HEK293 (cell line): Measurements from ENCODE around the gene ANKRD35.
A peak's percentile ranks its signal among the peaks of the same experiment; 100 is the strongest.

Experiments used
- CTCF ChIA-PET: fragments of 350-600 bp; formaldehyde crosslinking; extraction: SDS; loops from one replicate; lab custom pipeline; 2021; ENCODE audit warnings: antibody characterized with exemption; lab: Yijun Ruan, JAX
- POLR2A ChIA-PET: fragments of 300-600 bp; formaldehyde crosslinking; extraction: SDS; loops from one replicate; lab custom pipeline; 2020; ENCODE audit warnings: antibody characterized with exemption, inconsistent platforms; lab: Yijun Ruan, JAX
- H3K27ac ChIP-seq: fragments of 200-500 bp; sonication (Bioruptor generic); 2 replicates; pipeline ENCODE4 v1.5.1; 2014; ENCODE audit warnings: low read depth, low read length, control low read depth, inconsistent platforms; ENCODE audit errors: extremely low read depth
- H3K36me3 ChIP-seq, 2 experiments: fragments of 200-500 bp in 1 of 2; sonication (Bioruptor generic) in 1 of 2; 1 replicate in 1 of 2; 2 replicates in 1 of 2; pipeline ENCODE4 v1.5.1; 2014 to 2017; ENCODE audit warnings: inconsistent platforms in 2 of 2, low read length in 2 of 2; ENCODE audit not compliant: control insufficient read depth in 2 of 2, insufficient read depth in 1 of 2
- H3K4me1 ChIP-seq: fragments of 200-500 bp; sonication (Bioruptor generic); 2 replicates; pipeline ENCODE4 v1.5.1; 2014; ENCODE audit warnings: mild to moderate bottlenecking, low read length, inconsistent platforms; ENCODE audit not compliant: control insufficient read depth, insufficient read depth
- H3K4me3 ChIP-seq: 2 replicates; pipeline ENCODE4 v1.5.1; 2011; ENCODE audit warnings: low read depth, mild to moderate bottlenecking, control low read depth, low read length, moderate library complexity
- H3K9me3 ChIP-seq: fragments of 200-500 bp; sonication (Bioruptor generic); 2 replicates; pipeline ENCODE4 v1.5.1; 2014; ENCODE audit warnings: low read depth, low read length, inconsistent platforms; ENCODE audit not compliant: control insufficient read depth, insufficient read depth
- BCL11A ChIP-seq: fragments of 450-650 bp; formaldehyde crosslinking; IDR thresholded peaks from 2 replicates; pipeline ENCODE4 v1.5.1; 2016; ENCODE audit warnings: low read depth, missing biosample characterization, missing genetic modification characterization
- SP2 ChIP-seq: fragments of 450-650 bp; formaldehyde crosslinking; IDR thresholded peaks from 2 replicates; pipeline ENCODE4 v1.5.1; 2016; ENCODE audit warnings: missing biosample characterization, missing genetic modification characterization
- YY2 ChIP-seq: fragments of 450-650 bp; formaldehyde crosslinking; IDR thresholded peaks from 2 replicates; pipeline ENCODE4 v1.5.1; 2016; ENCODE audit warnings: missing biosample characterization, missing genetic modification characterization
- ZFP3 ChIP-seq: fragments of 450-650 bp; formaldehyde crosslinking; IDR thresholded peaks from 2 replicates; pipeline ENCODE4 v1.5.1; 2016; ENCODE audit warnings: low read depth, missing biosample characterization, missing genetic modification characterization
- ZNF10 ChIP-seq: fragments of 450-650 bp; formaldehyde crosslinking; IDR thresholded peaks from 2 replicates; pipeline ENCODE4 v1.5.1; 2017; ENCODE audit warnings: missing biosample characterization, missing genetic modification characterization
- ZNF112 ChIP-seq: fragments of 450-650 bp; formaldehyde crosslinking; IDR thresholded peaks from 2 replicates; pipeline ENCODE4 v1.5.0; 2017; ENCODE audit warnings: missing biosample characterization, missing genetic modification characterization
- ZNF133 ChIP-seq: fragments of 450-650 bp; formaldehyde crosslinking; IDR thresholded peaks from 2 replicates; pipeline ENCODE4 v1.5.1; 2016; ENCODE audit warnings: missing biosample characterization, missing genetic modification characterization
- ZNF16 ChIP-seq: fragments of 450-650 bp; formaldehyde crosslinking; IDR thresholded peaks from 2 replicates; pipeline ENCODE4 v1.5.1; 2016; ENCODE audit warnings: low read depth, missing biosample characterization, missing genetic modification characterization
- ZNF843 ChIP-seq: fragments of 450-650 bp; formaldehyde crosslinking; IDR thresholded peaks from 2 replicates; pipeline ENCODE4 v1.5.1; 2016; ENCODE audit warnings: missing biosample characterization, missing genetic modification characterization
- TF ChIP-seq, protein P1 (sequence below): fragments of 450-650 bp; formaldehyde crosslinking; IDR thresholded peaks from 2 replicates; pipeline ENCODE4 v1.5.1; 2016; ENCODE audit warnings: missing biosample characterization, missing genetic modification characterization
- TF ChIP-seq, protein P2 (sequence below): fragments of 450-650 bp; formaldehyde crosslinking; IDR thresholded peaks from 2 replicates; pipeline ENCODE4 v1.5.1; 2016; ENCODE audit warnings: missing biosample characterization, missing genetic modification characterization
- TF ChIP-seq, protein P3 (sequence below): fragments of 450-650 bp; formaldehyde crosslinking; IDR thresholded peaks from 2 replicates; pipeline ENCODE4 v1.5.1; 2017; ENCODE audit warnings: missing biosample characterization, missing genetic modification characterization
- TF ChIP-seq, protein P4 (sequence below): fragments of 450-650 bp; formaldehyde crosslinking; IDR thresholded peaks from 2 replicates; pipeline ENCODE4 v1.5.1; 2017; ENCODE audit warnings: missing biosample characterization, mild to moderate bottlenecking, missing genetic modification characterization, moderate library complexity
- TF ChIP-seq, protein P5 (sequence below): fragments of 450-650 bp; IDR thresholded peaks from 2 replicates; pipeline ENCODE4 v1.5.1; 2018; ENCODE audit warnings: missing biosample characterization, missing genetic modification characterization
- TF ChIP-seq, protein P6 (sequence below): fragments of 450-650 bp; formaldehyde crosslinking; conservative IDR thresholded peaks from 2 replicates; pipeline ENCODE4 v1.5.1; 2016; ENCODE audit warnings: low read depth, missing biosample characterization, missing genetic modification characterization

ANKRD35 gene

DNA sequence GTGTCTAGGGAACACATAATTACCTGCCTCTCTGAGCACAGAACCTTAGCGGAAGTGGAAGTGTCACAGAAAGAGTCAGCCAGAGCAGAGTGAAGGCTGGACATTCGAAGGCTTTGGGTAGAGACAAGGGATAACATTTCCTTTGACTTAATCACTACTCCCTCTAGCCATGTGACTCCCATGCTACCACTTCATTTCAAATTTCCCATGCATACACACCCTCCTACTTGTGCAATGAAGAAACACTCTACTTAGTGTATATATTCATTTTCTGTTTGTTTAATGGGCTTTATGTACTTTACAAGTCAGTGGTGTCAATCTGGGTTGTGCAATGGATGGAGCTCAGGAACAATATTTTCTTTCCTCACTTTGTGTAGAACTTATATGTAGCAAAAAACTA is 6.9 kb downstream of the ANKRD35 start:
- Histone ChIP-seq H3K36me3 (no peaks in the 10 kb centered on the region), H3K27ac (no peak overlapping the region), H3K4me1 (no peaks in the 10 kb centered on the region), H3K9me3 (no peaks in the 10 kb centered on the region), H3K4me3 (no peak overlapping the region)
- ChIA-PET POLR2A (interaction anchor here (1.7 kb wide), 1 partner anchor 19 kb away, joined by 5 read pairs; the partner anchor contains the start of gene PIAS3), CTCF (interaction anchor here (0.6 to 7.5 kb wide), 4 partner anchors 13 to 33 kb away, joined by 3 to 70 read pairs (median 10); partner anchors contain the start of genes ITGA10 and NUDT17)
- TF ChIP-seq BCL11A (tag by site-specific recombination) (no peak), ZNF133 (no peak), ZNF843 (tag by site-specific recombination) (no peak)
- TF ChIP-seq, protein P1, sequence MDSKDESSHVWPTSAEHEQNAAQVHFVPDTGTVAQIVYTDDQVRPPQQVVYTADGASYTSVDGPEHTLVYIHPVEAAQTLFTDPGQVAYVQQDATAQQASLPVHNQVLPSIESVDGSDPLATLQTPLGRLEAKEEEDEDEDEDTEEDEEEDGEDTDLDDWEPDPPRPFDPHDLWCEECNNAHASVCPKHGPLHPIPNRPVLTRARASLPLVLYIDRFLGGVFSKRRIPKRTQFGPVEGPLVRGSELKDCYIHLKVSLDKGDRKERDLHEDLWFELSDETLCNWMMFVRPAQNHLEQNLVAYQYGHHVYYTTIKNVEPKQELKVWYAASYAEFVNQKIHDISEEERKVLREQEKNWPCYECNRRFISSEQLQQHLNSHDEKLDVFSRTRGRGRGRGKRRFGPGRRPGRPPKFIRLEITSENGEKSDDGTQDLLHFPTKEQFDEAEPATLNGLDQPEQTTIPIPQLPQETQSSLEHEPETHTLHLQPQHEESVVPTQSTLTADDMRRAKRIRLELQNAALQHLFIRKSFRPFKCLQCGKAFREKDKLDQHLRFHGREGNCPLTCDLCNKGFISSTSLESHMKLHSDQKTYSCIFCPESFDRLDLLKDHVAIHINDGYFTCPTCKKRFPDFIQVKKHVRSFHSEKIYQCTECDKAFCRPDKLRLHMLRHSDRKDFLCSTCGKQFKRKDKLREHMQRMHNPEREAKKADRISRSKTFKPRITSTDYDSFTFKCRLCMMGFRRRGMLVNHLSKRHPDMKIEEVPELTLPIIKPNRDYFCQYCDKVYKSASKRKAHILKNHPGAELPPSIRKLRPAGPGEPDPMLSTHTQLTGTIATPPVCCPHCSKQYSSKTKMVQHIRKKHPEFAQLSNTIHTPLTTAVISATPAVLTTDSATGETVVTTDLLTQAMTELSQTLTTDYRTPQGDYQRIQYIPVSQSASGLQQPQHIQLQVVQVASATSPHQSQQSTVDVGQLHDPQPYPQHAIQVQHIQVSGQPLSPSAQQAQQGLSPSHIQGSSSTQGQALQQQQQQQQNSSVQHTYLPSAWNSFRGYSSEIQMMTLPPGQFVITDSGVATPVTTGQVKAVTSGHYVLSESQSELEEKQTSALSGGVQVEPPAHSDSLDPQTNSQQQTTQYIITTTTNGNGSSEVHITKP: peak; percentile 37; the same call in 1 of the 2 replicates

DNA sequence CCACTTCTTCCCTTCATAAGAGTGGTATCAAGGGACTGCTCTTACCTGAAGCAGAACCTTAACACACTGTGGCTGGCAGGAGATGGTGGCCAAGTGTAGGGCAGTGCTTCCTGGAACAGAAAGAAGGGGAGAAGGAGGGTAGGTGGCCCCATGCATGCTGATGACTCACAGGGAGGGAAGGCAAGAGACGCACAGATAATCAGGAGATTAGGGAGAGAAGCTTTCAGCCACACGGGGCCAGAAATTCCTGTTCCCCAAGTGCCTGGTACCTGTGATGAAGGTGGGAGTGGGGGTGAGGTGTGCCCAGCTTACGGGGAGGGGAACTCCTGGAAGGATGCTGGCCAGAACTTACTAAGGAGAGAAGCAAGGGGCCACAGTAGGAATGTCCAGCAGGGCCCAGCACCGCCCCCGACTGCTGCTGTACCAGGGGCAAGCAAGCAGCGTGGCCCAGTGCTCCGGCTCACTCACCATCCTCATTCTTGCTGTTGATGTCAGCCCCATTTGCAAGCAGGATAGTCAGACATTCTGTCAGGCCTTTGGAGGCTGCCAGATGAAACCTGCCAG is 7.7 kb downstream of the ANKRD35 start:
- ChIA-PET POLR2A (interaction anchor here (1.7 kb wide), 1 partner anchor 19 kb away, joined by 5 read pairs; the partner anchor contains the start of gene PIAS3), CTCF (interaction anchor here (0.5 to 7.5 kb wide), 4 partner anchors 13 to 32 kb away, joined by 3 to 70 read pairs (median 10); partner anchors contain the start of gene NUDT17)
- no peak for TF ChIP-seq ZFP3
- TF ChIP-seq, protein P2, sequence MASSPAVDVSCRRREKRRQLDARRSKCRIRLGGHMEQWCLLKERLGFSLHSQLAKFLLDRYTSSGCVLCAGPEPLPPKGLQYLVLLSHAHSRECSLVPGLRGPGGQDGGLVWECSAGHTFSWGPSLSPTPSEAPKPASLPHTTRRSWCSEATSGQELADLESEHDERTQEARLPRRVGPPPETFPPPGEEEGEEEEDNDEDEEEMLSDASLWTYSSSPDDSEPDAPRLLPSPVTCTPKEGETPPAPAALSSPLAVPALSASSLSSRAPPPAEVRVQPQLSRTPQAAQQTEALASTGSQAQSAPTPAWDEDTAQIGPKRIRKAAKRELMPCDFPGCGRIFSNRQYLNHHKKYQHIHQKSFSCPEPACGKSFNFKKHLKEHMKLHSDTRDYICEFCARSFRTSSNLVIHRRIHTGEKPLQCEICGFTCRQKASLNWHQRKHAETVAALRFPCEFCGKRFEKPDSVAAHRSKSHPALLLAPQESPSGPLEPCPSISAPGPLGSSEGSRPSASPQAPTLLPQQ (tag by site-specific recombination): 0 out of 2 replicates have a peak, but pooled peaks have one; percentile 29
- TF ChIP-seq, protein P3, sequence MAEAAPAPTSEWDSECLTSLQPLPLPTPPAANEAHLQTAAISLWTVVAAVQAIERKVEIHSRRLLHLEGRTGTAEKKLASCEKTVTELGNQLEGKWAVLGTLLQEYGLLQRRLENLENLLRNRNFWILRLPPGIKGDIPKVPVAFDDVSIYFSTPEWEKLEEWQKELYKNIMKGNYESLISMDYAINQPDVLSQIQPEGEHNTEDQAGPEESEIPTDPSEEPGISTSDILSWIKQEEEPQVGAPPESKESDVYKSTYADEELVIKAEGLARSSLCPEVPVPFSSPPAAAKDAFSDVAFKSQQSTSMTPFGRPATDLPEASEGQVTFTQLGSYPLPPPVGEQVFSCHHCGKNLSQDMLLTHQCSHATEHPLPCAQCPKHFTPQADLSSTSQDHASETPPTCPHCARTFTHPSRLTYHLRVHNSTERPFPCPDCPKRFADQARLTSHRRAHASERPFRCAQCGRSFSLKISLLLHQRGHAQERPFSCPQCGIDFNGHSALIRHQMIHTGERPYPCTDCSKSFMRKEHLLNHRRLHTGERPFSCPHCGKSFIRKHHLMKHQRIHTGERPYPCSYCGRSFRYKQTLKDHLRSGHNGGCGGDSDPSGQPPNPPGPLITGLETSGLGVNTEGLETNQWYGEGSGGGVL (tag by site-specific recombination): peak; percentile 49; the same call in 1 of the 2 replicates
- Histone ChIP-seq H3K4me1 (no peaks in the 10 kb centered on the region), H3K36me3 (no peaks in the 10 kb centered on the region), H3K4me3 (no peak overlapping the region), H3K9me3 (no peaks in the 10 kb centered on the region), H3K27ac (no peak overlapping the region)

DNA sequence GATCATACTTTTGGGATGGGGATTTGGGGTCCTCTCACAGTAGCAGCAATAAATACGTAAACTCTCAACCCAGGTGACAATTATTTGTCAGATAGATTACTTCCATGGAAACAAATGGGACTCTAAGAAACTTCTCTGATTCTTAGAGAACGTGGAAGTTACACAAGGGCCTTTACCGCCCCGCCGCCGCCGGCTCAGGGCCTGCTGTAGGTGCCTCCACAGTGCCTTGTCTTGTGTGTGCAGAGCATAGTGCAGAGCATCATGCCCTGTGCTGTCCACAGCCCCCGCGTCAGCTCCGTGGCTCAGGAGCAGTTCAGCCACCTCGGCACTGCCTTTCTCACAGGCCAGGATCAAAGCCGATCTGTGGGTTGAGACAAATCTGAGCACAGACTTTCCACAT is 11.0 kb downstream of the ANKRD35 start:
- Histone ChIP-seq H3K9me3 (no peaks in the 10 kb centered on the region), H3K36me3 (no peaks in the 10 kb centered on the region), H3K4me1 (no peaks in the 10 kb centered on the region), H3K4me3 (no peak overlapping the region), H3K27ac (no peak overlapping the region)
- CTCF ChIA-PET: interaction anchor here (1.0 kb wide), 1 partner anchor 15 kb away, joined by 4 read pairs; the partner anchor contains the start of gene PIAS3
- POLR2A ChIA-PET: no interaction called here
- TF ChIP-seq, protein P4, sequence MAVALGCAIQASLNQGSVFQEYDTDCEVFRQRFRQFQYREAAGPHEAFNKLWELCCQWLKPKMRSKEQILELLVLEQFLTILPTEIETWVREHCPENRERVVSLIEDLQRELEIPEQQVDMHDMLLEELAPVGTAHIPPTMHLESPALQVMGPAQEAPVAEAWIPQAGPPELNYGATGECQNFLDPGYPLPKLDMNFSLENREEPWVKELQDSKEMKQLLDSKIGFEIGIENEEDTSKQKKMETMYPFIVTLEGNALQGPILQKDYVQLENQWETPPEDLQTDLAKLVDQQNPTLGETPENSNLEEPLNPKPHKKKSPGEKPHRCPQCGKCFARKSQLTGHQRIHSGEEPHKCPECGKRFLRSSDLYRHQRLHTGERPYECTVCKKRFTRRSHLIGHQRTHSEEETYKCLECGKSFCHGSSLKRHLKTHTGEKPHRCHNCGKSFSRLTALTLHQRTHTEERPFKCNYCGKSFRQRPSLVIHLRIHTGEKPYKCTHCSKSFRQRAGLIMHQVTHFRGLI (tag by site-specific recombination): no peak
- TF ChIP-seq ZNF10 (tag by site-specific recombination) (no peak), ZNF112 (tag by site-specific recombination) (no peak), ZNF16 (tag by site-specific recombination) (no peak), YY2 (tag by site-specific recombination) (no peak), SP2 (no peak)
- TF ChIP-seq, protein P5, sequence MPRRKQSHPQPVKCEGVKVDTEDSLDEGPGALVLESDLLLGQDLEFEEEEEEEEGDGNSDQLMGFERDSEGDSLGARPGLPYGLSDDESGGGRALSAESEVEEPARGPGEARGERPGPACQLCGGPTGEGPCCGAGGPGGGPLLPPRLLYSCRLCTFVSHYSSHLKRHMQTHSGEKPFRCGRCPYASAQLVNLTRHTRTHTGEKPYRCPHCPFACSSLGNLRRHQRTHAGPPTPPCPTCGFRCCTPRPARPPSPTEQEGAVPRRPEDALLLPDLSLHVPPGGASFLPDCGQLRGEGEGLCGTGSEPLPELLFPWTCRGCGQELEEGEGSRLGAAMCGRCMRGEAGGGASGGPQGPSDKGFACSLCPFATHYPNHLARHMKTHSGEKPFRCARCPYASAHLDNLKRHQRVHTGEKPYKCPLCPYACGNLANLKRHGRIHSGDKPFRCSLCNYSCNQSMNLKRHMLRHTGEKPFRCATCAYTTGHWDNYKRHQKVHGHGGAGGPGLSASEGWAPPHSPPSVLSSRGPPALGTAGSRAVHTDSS (tag by site-specific recombination): no peak
- TF ChIP-seq, protein P6, sequence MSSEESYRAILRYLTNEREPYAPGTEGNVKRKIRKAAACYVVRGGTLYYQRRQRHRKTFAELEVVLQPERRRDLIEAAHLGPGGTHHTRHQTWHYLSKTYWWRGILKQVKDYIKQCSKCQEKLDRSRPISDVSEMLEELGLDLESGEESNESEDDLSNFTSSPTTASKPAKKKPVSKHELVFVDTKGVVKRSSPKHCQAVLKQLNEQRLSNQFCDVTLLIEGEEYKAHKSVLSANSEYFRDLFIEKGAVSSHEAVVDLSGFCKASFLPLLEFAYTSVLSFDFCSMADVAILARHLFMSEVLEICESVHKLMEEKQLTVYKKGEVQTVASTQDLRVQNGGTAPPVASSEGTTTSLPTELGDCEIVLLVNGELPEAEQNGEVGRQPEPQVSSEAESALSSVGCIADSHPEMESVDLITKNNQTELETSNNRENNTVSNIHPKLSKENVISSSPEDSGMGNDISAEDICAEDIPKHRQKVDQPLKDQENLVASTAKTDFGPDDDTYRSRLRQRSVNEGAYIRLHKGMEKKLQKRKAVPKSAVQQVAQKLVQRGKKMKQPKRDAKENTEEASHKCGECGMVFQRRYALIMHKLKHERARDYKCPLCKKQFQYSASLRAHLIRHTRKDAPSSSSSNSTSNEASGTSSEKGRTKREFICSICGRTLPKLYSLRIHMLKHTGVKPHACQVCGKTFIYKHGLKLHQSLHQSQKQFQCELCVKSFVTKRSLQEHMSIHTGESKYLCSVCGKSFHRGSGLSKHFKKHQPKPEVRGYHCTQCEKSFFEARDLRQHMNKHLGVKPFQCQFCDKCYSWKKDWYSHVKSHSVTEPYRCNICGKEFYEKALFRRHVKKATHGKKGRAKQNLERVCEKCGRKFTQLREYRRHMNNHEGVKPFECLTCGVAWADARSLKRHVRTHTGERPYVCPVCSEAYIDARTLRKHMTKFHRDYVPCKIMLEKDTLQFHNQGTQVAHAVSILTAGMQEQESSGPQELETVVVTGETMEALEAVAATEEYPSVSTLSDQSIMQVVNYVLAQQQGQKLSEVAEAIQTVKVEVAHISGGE (tag by site-specific recombination): no peak
